ENCODE data around the gene ITPR1.

DNA sequence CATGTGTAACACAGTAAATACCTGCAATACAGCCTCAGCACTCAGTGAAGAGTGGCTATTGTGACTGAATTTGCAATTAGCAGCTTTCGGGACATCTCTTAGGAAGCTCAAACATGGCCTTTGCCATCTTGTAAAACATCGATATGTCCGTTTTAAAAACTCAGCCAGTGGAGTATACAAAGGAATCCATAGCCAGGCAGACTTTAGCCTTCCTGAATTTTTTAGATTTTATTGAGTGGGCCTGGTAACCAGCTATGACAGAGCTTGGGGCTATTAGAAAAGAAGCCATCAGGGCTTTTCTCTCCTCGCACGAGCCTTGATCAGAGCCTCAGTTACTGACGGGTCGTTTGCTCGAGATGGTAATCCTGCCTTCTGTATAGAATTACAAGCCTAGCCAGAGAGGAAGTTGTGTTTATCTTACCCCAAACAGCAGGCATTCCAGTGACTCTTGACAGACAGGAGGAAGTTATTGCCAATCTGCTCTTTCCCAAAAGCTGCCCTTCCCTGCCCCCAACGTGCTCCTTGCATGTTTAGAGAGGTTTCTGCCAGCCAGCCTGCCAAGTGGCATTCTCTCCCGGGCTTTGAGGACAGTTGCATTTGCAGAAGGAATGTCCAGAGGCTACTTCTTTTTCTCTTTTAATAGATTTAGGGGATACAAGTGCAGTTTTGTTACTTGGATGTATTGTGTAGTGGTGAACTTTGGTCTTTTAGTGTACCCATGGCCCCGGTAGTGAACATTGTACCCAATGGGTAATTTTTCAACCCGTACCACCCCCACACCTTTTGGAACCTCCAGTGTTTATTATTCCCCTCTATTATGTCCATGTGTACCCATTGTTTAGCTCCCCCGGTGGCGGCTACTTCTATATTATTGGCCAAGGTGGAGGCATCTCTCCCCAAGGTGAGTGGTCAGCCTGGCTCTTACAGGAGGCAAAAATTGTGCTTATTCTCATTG lies 40.6 kb downstream of the ITPR1 start:
- TF ChIP-seq SIN3A (IDR thresholded peaks at IDR 0.05; ENCODE audit: borderline replicate concordance, insufficient read depth, low read length) (no peak), REST (IDR thresholded peaks at IDR 0.05; ENCODE audit: insufficient read depth in 1 of 2, low read depth in 2 of 2, low read length in 2 of 2) (no peak), POLR2AphosphoS5 (IDR thresholded peaks at IDR 0.05; ENCODE audit: low read depth, low read length) (no peak), FOXP2 (optimal IDR thresholded peaks at IDR 0.05; ENCODE audit: borderline replicate concordance, extremely low read depth, extremely low read length, insufficient read depth) (no peak), TAF1 (IDR thresholded peaks at IDR 0.05; ENCODE audit: borderline replicate concordance, insufficient read depth, low read length) (no peak)

Measured in PFSK-1 (cell line).